ENCODE measurements around the gene UQCRHL. TPM values are rescaled to one million over a fixed set of nuclear protein-coding genes. Genes with fewer than 3 reads are reported as not detected.

Gene UQCRHL
- total RNA-seq, 1 donor from 2014 or later, result 1.8 TPM

GRCh38 chr1:15785683-15786082, 21.8 kb downstream of the UQCRHL start:
- no peak for TF ChIP-seq CTCF (IDR thresholded peaks at IDR 0.05; ENCODE audit: insufficient read depth, low read length, severe bottlenecking)
- FAIRE-seq (no peak), DNase-seq (ENCODE audit: low read depth) (no peak)
- Histone ChIP-seq H3K4me3 (ENCODE audit: low read depth, low read length) (no peak overlapping the region), H3K36me3 (ENCODE audit: control insufficient read depth, insufficient read depth, low read length) (peaks cover 12% of the 10 kb centered on the region), H3K27me3 (ENCODE audit: control insufficient read depth, insufficient read depth, low read length) (no peaks in the 10 kb centered on the region)

GRCh38 chr1:15777909-15778707, 29.3 kb downstream of the UQCRHL start:
- H3K4me3 ChIP-seq (ENCODE audit: low read depth, low read length), result no peak overlapping the region
- no peak for TF ChIP-seq CTCF (IDR thresholded peaks at IDR 0.05; ENCODE audit: insufficient read depth, low read length, severe bottlenecking)
- H3K27me3 ChIP-seq (ENCODE audit: control insufficient read depth, insufficient read depth, low read length), result no peaks in the 10 kb centered on the region
- DNase-seq (ENCODE audit: low read depth), result no peak
- no peak for FAIRE-seq
- peaks cover 26% of the 10 kb centered on the region for H3K36me3 ChIP-seq (ENCODE audit: control insufficient read depth, insufficient read depth, low read length)

GRCh38 chr1:15775706-15776105, 31.7 kb downstream of the UQCRHL start:
- DNase-seq (ENCODE audit: low read depth), result no peak
- no peak for TF ChIP-seq CTCF (IDR thresholded peaks at IDR 0.05; ENCODE audit: insufficient read depth, low read length, severe bottlenecking)
- H3K27me3 ChIP-seq (ENCODE audit: control insufficient read depth, insufficient read depth, low read length), result no peaks in the 10 kb centered on the region
- H3K4me3 ChIP-seq (ENCODE audit: low read depth, low read length), result no peak overlapping the region
- H3K36me3 ChIP-seq (ENCODE audit: control insufficient read depth, insufficient read depth, low read length), result peaks cover 31% of the 10 kb centered on the region
- FAIRE-seq, result no peak

GRCh38 chr1:15771836-15772515, 35.5 kb downstream of the UQCRHL start:
- peaks cover 50% of the 10 kb centered on the region for H3K36me3 ChIP-seq (ENCODE audit: control insufficient read depth, insufficient read depth, low read length)
- no peaks in the 10 kb centered on the region for H3K27me3 ChIP-seq (ENCODE audit: control insufficient read depth, insufficient read depth, low read length)
- TF ChIP-seq CTCF (IDR thresholded peaks at IDR 0.05; ENCODE audit: insufficient read depth, low read length, severe bottlenecking), result no peak
- peak; percentile 82 for FAIRE-seq
- no peak for DNase-seq (ENCODE audit: low read depth)
- no peak overlapping the region for H3K4me3 ChIP-seq (ENCODE audit: low read depth, low read length)

GRCh38 chr1:15770313-15770962, 37.0 kb downstream of the UQCRHL start:
- peaks cover 44% of the 10 kb centered on the region for H3K36me3 ChIP-seq (ENCODE audit: control insufficient read depth, insufficient read depth, low read length)

More at GRCh38 chr1:15770313-15770962, 37.0 kb downstream of the UQCRHL start:
- FAIRE-seq (no peak), DNase-seq (ENCODE audit: low read depth) (no peak)
- Histone ChIP-seq H3K27me3 (ENCODE audit: control insufficient read depth, insufficient read depth, low read length) (no peaks in the 10 kb centered on the region), H3K4me3 (ENCODE audit: low read depth, low read length) (no peak overlapping the region)
- no peak for TF ChIP-seq CTCF (IDR thresholded peaks at IDR 0.05; ENCODE audit: insufficient read depth, low read length, severe bottlenecking)
